SK-N-SH treated with all-trans-retinoic acid at 6 μM for 48 hours (cell line): ENCODE measurements around the gene RUNX3.

Experiments used
- BACH2 ChIP-seq: fragments of 250-450 bp; sonication (Bioruptor Pico); IDR thresholded peaks from 2 replicates; pipeline ENCODE4 v1.9.0; 2021; ENCODE audit warnings: mild to moderate bottlenecking, borderline replicate concordance
- CSDC2 ChIP-seq: fragments of 250-450 bp; sonication (Bioruptor Pico); IDR thresholded peaks from 2 replicates; pipeline ENCODE4 v1.5.0; 2020; ENCODE audit warnings: mild to moderate bottlenecking, moderate library complexity
- ESRRG ChIP-seq: fragments of 250-450 bp; sonication (Bioruptor Pico); IDR thresholded peaks from 2 replicates; pipeline ENCODE4 v1.6.1; 2021; ENCODE audit warnings: mild to moderate bottlenecking
- GLIS3 ChIP-seq: fragments of 250-450 bp; sonication (Bioruptor Pico); IDR thresholded peaks from 2 replicates; pipeline ENCODE4 v1.5.0; 2020; ENCODE audit warnings: mild to moderate bottlenecking, moderate library complexity
- PPARA ChIP-seq: fragments of 250-450 bp; sonication (Bioruptor Pico); IDR thresholded peaks from 2 replicates; pipeline ENCODE4 v1.5.0; 2020; ENCODE audit warnings: mild to moderate bottlenecking, borderline replicate concordance
- SNAI2 ChIP-seq: fragments of 250-450 bp; sonication (Bioruptor Pico); IDR thresholded peaks from 2 replicates; pipeline ENCODE4 v1.5.0; 2020; ENCODE audit warnings: mild to moderate bottlenecking, moderate library complexity
- TOX ChIP-seq: fragments of 250-450 bp; sonication (Bioruptor Pico); IDR thresholded peaks from 2 replicates; pipeline ENCODE4 v1.8.0; 2021; ENCODE audit warnings: mild to moderate bottlenecking, moderate library complexity, borderline replicate concordance
- ZFP3 ChIP-seq: fragments of 250-450 bp; sonication (Bioruptor Pico); IDR thresholded peaks from 2 replicates; pipeline ENCODE4 v1.5.0; 2020; ENCODE audit warnings: mild to moderate bottlenecking, moderate library complexity
- ZFP30 ChIP-seq: fragments of 450-650 bp; formaldehyde crosslinking; IDR thresholded peaks from 2 replicates; pipeline ENCODE4 v1.5.0; 2022; ENCODE audit warnings: mild to moderate bottlenecking, moderate library complexity
- ZNF70 ChIP-seq: fragments of 450-650 bp; formaldehyde crosslinking; IDR thresholded peaks from 2 replicates; pipeline ENCODE4 v1.5.0; 2020; ENCODE audit warnings: mild to moderate bottlenecking, moderate library complexity
- ZNF8 ChIP-seq: fragments of 450-650 bp; formaldehyde crosslinking; IDR thresholded peaks from 2 replicates; pipeline ENCODE4 v1.5.0; 2020; ENCODE audit warnings: mild to moderate bottlenecking, moderate library complexity
- TF ChIP-seq, protein P1 (sequence below): fragments of 250-450 bp; sonication (Bioruptor Pico); IDR thresholded peaks from 2 replicates; pipeline ENCODE4 v1.8.0; 2020; ENCODE audit warnings: mild to moderate bottlenecking, moderate library complexity, borderline replicate concordance
- TF ChIP-seq, protein P2 (sequence below): fragments of 250-450 bp; sonication (Bioruptor Pico); IDR thresholded peaks from 2 replicates; pipeline ENCODE4 v1.8.0; 2021; ENCODE audit warnings: low read depth, mild to moderate bottlenecking, moderate library complexity, borderline replicate concordance
- TF ChIP-seq, protein P3 (sequence below): fragments of 250-450 bp; sonication (Bioruptor Pico); IDR thresholded peaks from 2 replicates; pipeline ENCODE4 v1.5.1; 2021; ENCODE audit warnings: mild to moderate bottlenecking, moderate library complexity

DNA sequence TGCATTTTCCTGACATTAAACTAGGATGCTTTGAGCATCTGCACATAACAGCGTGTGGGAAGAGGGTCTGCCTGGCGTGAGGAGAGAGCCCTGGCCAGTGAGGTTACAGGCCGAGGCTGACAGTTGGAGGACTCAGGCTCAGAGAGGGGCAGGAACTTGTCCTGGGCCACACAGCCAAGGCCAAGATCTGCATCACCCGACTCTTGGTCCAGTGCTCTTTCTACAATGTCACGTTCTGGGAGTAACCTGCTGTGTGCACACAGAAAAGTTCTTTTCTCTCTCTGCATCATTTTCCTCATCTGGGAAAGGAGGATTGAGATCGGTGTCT is 42.8 kb upstream of the RUNX3 start:
- TF ChIP-seq GLIS3 (CRISPR knock-in tag) (no peak), CSDC2 (no peak), ZFP30 (CRISPR knock-in tag) (no peak), PPARA (no peak), BACH2 (CRISPR knock-in tag) (no peak), ESRRG (CRISPR knock-in tag) (no peak), ZNF8 (CRISPR knock-in tag) (no peak), ZFP3 (CRISPR knock-in tag) (no peak), SNAI2 (CRISPR knock-in tag) (no peak), TOX (CRISPR knock-in tag) (no peak), ZNF70 (CRISPR knock-in tag) (no peak)
- TF ChIP-seq, protein P1, sequence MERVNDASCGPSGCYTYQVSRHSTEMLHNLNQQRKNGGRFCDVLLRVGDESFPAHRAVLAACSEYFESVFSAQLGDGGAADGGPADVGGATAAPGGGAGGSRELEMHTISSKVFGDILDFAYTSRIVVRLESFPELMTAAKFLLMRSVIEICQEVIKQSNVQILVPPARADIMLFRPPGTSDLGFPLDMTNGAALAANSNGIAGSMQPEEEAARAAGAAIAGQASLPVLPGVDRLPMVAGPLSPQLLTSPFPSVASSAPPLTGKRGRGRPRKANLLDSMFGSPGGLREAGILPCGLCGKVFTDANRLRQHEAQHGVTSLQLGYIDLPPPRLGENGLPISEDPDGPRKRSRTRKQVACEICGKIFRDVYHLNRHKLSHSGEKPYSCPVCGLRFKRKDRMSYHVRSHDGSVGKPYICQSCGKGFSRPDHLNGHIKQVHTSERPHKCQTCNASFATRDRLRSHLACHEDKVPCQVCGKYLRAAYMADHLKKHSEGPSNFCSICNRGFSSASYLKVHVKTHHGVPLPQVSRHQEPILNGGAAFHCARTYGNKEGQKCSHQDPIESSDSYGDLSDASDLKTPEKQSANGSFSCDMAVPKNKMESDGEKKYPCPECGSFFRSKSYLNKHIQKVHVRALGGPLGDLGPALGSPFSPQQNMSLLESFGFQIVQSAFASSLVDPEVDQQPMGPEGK (CRISPR knock-in tag) = no peak
- TF ChIP-seq, protein P2, sequence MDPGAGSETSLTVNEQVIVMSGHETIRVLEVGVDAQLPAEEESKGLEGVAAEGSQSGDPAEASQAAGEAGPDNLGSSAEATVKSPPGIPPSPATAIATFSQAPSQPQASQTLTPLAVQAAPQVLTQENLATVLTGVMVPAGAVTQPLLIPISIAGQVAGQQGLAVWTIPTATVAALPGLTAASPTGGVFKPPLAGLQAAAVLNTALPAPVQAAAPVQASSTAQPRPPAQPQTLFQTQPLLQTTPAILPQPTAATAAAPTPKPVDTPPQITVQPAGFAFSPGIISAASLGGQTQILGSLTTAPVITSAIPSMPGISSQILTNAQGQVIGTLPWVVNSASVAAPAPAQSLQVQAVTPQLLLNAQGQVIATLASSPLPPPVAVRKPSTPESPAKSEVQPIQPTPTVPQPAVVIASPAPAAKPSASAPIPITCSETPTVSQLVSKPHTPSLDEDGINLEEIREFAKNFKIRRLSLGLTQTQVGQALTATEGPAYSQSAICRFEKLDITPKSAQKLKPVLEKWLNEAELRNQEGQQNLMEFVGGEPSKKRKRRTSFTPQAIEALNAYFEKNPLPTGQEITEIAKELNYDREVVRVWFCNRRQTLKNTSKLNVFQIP (CRISPR knock-in tag) = no peak
- TF ChIP-seq, protein P3, sequence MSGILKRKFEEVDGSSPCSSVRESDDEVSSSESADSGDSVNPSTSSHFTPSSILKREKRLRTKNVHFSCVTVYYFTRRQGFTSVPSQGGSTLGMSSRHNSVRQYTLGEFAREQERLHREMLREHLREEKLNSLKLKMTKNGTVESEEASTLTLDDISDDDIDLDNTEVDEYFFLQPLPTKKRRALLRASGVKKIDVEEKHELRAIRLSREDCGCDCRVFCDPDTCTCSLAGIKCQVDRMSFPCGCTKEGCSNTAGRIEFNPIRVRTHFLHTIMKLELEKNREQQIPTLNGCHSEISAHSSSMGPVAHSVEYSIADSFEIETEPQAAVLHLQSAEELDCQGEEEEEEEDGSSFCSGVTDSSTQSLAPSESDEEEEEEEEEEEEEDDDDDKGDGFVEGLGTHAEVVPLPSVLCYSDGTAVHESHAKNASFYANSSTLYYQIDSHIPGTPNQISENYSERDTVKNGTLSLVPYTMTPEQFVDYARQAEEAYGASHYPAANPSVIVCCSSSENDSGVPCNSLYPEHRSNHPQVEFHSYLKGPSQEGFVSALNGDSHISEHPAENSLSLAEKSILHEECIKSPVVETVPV (CRISPR knock-in tag) = no peak
